ENCODE results near the gene TSC22D3. TPM values are rescaled to one million over a fixed set of nuclear protein-coding genes. Genes with fewer than 3 reads are reported as not detected.

Gene TSC22D3
- total RNA-seq, 6 donors from 2014 or later: 309 to 1,061 (median 406) TPM

DNA sequence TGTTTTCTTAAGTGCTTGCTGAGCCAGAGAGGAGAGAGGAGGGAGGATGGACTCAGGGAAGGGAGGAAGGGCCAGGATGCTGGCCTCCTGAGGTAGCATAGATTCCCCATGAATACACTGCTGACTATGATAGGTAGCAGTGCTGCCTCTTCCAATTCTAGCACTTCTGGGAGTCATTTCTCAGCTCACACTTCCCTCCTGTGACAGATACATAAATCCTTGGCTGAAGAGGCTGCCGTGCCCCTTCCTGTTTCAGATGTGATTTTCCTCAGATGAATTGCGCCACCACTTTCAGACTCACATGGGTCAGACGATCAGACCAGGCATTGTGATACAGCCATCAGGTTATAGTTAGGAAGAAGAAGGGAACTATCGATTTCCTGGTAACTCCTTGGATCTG, 22.4 kb downstream of the TSC22D3 start:
- TF ChIP-seq EP300 (IDR thresholded peaks at IDR 0.05) (no peak), CTCF (IDR thresholded peaks at IDR 0.05) (no peak), POLR2A (IDR thresholded peaks at IDR 0.05) (no peak), POLR2AphosphoS5 (IDR thresholded peaks at IDR 0.05) (peak in 1 of 2 donors; percentile 13)
- DNase-seq (peak in 1 of 2 donors; percentile 55), ATAC-seq (ENCODE audit: low FRiP score in 2 of 2) (no peak)
- H3K4me1 ChIP-seq: peaks cover 0 to 13% (median 7%) of the 10 kb centered on the region in 4 donors
- H3K27me3 ChIP-seq: no peaks in the 10 kb centered on the region
- no peaks in the 10 kb centered on the region for H3K9me3 ChIP-seq
- H3K27ac ChIP-seq: no peak overlapping the region
- WGBS, 2 donors: 40 to 42% methylated on average over 2 to 4 of the region's 4 CpGs
- no peak overlapping the region for H3K4me3 ChIP-seq
- no peaks in the 10 kb centered on the region for H3K36me3 ChIP-seq

DNA sequence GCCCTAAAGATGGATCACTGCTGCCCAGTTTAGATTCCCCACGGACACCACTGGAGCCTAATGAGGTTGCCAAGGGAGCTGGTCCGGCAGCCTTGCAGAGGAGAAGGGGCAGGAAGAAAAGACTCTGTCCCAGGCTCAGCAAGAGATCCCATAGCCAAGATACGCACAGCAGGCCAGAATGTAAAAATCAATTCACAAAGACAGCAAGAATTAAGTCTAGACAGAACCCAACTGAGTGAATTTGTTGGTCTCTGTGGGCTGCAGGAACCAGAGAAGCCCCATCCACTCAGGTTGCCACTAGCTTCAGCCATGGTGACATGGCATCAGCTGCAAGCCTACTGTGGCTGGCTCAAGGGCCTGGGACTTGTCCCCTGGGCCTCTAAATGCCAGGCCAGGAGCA, 22.9 kb downstream of the TSC22D3 start:
- no peak overlapping the region for H3K27ac ChIP-seq
- ATAC-seq (ENCODE audit: low FRiP score in 2 of 2): no peak
- TF ChIP-seq POLR2AphosphoS5 (IDR thresholded peaks at IDR 0.05): no peak
- TF ChIP-seq CTCF (IDR thresholded peaks at IDR 0.05): no peak

GRCh38 chrX:107752043-107752442, 23.5 kb downstream of the TSC22D3 start:
- Histone ChIP-seq H3K27me3 (no peaks in the 10 kb centered on the region), H3K9me3 (no peaks in the 10 kb centered on the region), H3K27ac (no peak overlapping the region), H3K4me3 (no peak overlapping the region), H3K4me1 (peaks cover 0 to 20% (median 14%) of the 10 kb centered on the region in 4 donors), H3K36me3 (no peaks in the 10 kb centered on the region)
- TF ChIP-seq EP300 (IDR thresholded peaks at IDR 0.05): no peak
- no peak for TF ChIP-seq POLR2AphosphoS5 (IDR thresholded peaks at IDR 0.05)
- no peak for TF ChIP-seq POLR2A (IDR thresholded peaks at IDR 0.05)
- no peak for TF ChIP-seq CTCF (IDR thresholded peaks at IDR 0.05)
- ATAC-seq (ENCODE audit: low FRiP score in 2 of 2): no peak
- no peak for DNase-seq
- WGBS, 2 donors: 89 to 100% methylated on average over 3 of the region's 3 CpGs

More for the DNA sequence above, 22.9 kb downstream of the TSC22D3 start:
- WGBS, 2 donors: 64 to 82% methylated on average over 2 to 3 of the region's 3 CpGs
- Histone ChIP-seq H3K9me3 (no peaks in the 10 kb centered on the region), H3K36me3 (no peaks in the 10 kb centered on the region), H3K27me3 (no peaks in the 10 kb centered on the region), H3K4me1 (peaks cover 0 to 16% (median 11%) of the 10 kb centered on the region in 4 donors), H3K4me3 (no peak overlapping the region)
- DNase-seq: no peak

- no peak for DNase-seq
- 63% methylated on average over 5 to 7 of the region's 7 CpGs for WGBS, 2 donors
- Histone ChIP-seq H3K36me3 (no peaks in the 10 kb centered on the region), H3K4me3 (no peak overlapping the region), H3K27ac (no peak overlapping the region), H3K9me3 (no peaks in the 10 kb centered on the region), H3K27me3 (no peaks in the 10 kb centered on the region), H3K4me1 (peaks cover 0 to 22% (median 16%) of the 10 kb centered on the region in 4 donors)
- TF ChIP-seq POLR2AphosphoS5 (IDR thresholded peaks at IDR 0.05): no peak
- no peak for TF ChIP-seq EP300 (IDR thresholded peaks at IDR 0.05)
- TF ChIP-seq POLR2A (IDR thresholded peaks at IDR 0.05): no peak
- TF ChIP-seq CTCF (IDR thresholded peaks at IDR 0.05): no peak
- no peak for ATAC-seq (ENCODE audit: low FRiP score in 2 of 2)
These were observed 24.6 kb downstream of the TSC22D3 start for GRCh38 chrX:107750861-107751445.

DNA sequence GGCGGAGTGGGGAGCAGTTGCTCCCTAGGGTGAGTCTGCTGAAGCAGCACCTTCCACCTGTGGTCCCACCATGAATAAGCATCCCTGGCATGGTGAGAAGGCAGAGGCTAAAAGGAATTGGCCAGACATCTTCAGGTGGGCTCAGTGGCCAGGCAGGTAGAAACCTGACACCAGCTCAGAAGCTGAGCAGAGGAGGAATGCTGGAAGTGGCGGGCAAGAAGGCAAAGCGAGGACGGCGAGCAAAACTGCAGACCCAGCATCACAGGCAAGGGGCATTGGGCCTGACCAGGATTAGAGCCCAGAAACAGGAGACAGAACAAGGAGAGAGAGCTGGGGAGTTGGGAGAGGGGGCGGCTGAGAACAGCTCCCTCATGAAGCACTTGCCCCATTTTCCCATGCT, 25.3 kb downstream of the TSC22D3 start:
- Histone ChIP-seq H3K9me3 (no peaks in the 10 kb centered on the region), H3K4me1 (peaks cover 0 to 22% (median 16%) of the 10 kb centered on the region in 4 donors), H3K27ac (no peak overlapping the region), H3K36me3 (no peaks in the 10 kb centered on the region), H3K27me3 (no peaks in the 10 kb centered on the region), H3K4me3 (no peak overlapping the region)
- TF ChIP-seq POLR2A (IDR thresholded peaks at IDR 0.05) (no peak), POLR2AphosphoS5 (IDR thresholded peaks at IDR 0.05) (no peak), CTCF (IDR thresholded peaks at IDR 0.05) (no peak), EP300 (IDR thresholded peaks at IDR 0.05) (no peak)
- no peak for ATAC-seq (ENCODE audit: low FRiP score in 2 of 2)
- no peak for DNase-seq
- 96 to 97% methylated on average over 6 of the region's 6 CpGs for WGBS, 2 donors

Measured in upper lobe of left lung (tissue), 6 donors.